ENCODE results near the gene CD99. TPM values are rescaled to one million over a fixed set of nuclear protein-coding genes. Genes with fewer than 3 reads are reported as not detected.
A peak's percentile ranks its signal among the peaks of the same experiment; 100 is the strongest.

Gene CD99
- total RNA-seq, 2 donors from 2014 or later: 126 to 183 TPM

- intact Hi-C loops (cut with DNase I): no loop called here
- WGBS, 2 donors: 81 to 94% methylated on average over 5 of the region's 5 CpGs
- no peak for DNase-seq
- ATAC-seq: no peak
- H3K27me3 ChIP-seq: no peaks in the 10 kb centered on the region
- no peaks in the 10 kb centered on the region for H3K9me3 ChIP-seq
- no peak overlapping the region for H3K27ac ChIP-seq
- no peaks in the 10 kb centered on the region for H3K36me3 ChIP-seq (replicated peaks in 1 of 2; ENCODE audit: insufficient read depth in 1 of 2, low read depth in 2 of 2)
- no peak for TF ChIP-seq POLR2A (IDR thresholded peaks at IDR 0.05)
- TF ChIP-seq CTCF (IDR thresholded peaks at IDR 0.05): no peak
- peaks cover 15% of the 10 kb centered on the region for H3K4me1 ChIP-seq
- no peak overlapping the region for H3K4me3 ChIP-seq
These were observed 5.2 kb upstream of the CD99 start for GRCh38 chrX:2685886-2686285.

GRCh38 chrX:2689773-2690666, 1.1 kb upstream of the CD99 start:
- Histone ChIP-seq H3K4me1 (peaks cover 41% of the 10 kb centered on the region), H3K27ac (peak overlapping the region; percentile 76 to 94 (median 87)), H3K4me3 (peak overlapping the region in 1 of 2 donors; percentile 21), H3K36me3 (replicated peaks in 1 of 2; ENCODE audit: insufficient read depth in 1 of 2, low read depth in 2 of 2) (no peaks in the 10 kb centered on the region), H3K27me3 (no peaks in the 10 kb centered on the region), H3K9me3 (no peaks in the 10 kb centered on the region)
- 36 to 38% methylated on average over 14 to 33 of the region's 37 CpGs for WGBS, 2 donors
- ATAC-seq: peak; percentile 47
- intact Hi-C loops (cut with DNase I): no loop called here
- peak in 2 of 3 donors; percentile 48 to 63 for TF ChIP-seq POLR2A (IDR thresholded peaks at IDR 0.05)
- TF ChIP-seq CTCF (IDR thresholded peaks at IDR 0.05): no peak
- peak; percentile 65 to 87 (median 78) for DNase-seq

GRCh38 chrX:2691543-2692220, 587 bp downstream of the CD99 start:
- DNase-seq: peak in 3 of 4 donors; percentile 46 to 52 (median 48)
- H3K4me3 ChIP-seq: peak overlapping the region; percentile 72 to 98
- intact Hi-C loops (cut with DNase I): no loop called here
- WGBS, 2 donors: 0 to 1% methylated on average over 33 to 42 of the region's 42 CpGs
- TF ChIP-seq POLR2A (IDR thresholded peaks at IDR 0.05): no peak
- TF ChIP-seq CTCF (IDR thresholded peaks at IDR 0.05): no peak
- no peaks in the 10 kb centered on the region for H3K36me3 ChIP-seq (replicated peaks in 1 of 2; ENCODE audit: insufficient read depth in 1 of 2, low read depth in 2 of 2)
- H3K27ac ChIP-seq: peak overlapping the region; percentile 76 to 94 (median 87)
- H3K9me3 ChIP-seq: no peaks in the 10 kb centered on the region
- H3K27me3 ChIP-seq: no peaks in the 10 kb centered on the region
- ATAC-seq: no peak
- H3K4me1 ChIP-seq: peaks cover 56% of the 10 kb centered on the region

- TF ChIP-seq POLR2A (IDR thresholded peaks at IDR 0.05) (no peak), CTCF (IDR thresholded peaks at IDR 0.05) (no peak)
- Histone ChIP-seq H3K9me3 (no peaks in the 10 kb centered on the region), H3K36me3 (replicated peaks in 1 of 2; ENCODE audit: insufficient read depth in 1 of 2, low read depth in 2 of 2) (no peaks in the 10 kb centered on the region), H3K4me3 (peak overlapping the region; percentile 72 to 98), H3K27me3 (no peaks in the 10 kb centered on the region), H3K27ac (peak overlapping the region in 3 of 4 donors; percentile 76 to 94 (median 92)), H3K4me1 (peaks cover 64% of the 10 kb centered on the region)
- intact Hi-C loops (cut with DNase I): no loop called here
- peak in 3 of 4 donors; percentile 30 to 37 (median 36) for DNase-seq
- no peak for ATAC-seq
- 7% methylated on average over 24 of the region's 24 CpGs for WGBS, 2 donors
These were observed 1.4 kb downstream of the CD99 start for GRCh38 chrX:2692221-2693112.

Measured in body of pancreas (tissue), 4 donors.